Measurements from ENCODE around the gene EID3. TPM values are rescaled to one million over a fixed set of nuclear protein-coding genes. Genes with fewer than 3 reads are reported as not detected.

EID3 gene
- polyA plus RNA-seq, 3 donors: 0.64 to 1.0 (median 0.65) TPM

GRCh38 chr12:104339663-104340062 lies 36.1 kb downstream of the EID3 start:
- no peak overlapping the region for H3K27ac ChIP-seq (ENCODE audit: low read depth in 1 of 2, low read length in 2 of 2)
- Mint-ChIP-seq H3K4me1 (no peaks in the 10 kb centered on the region), H3K4me3 (no peak overlapping the region), H3K27me3 (ENCODE audit: low read depth in 3 of 3) (no peaks in the 10 kb centered on the region), H3K36me3 (peaks cover 70 to 87% of the 10 kb centered on the region in 2 donors), H3K27ac (no peak overlapping the region), H3K9me3 (no peaks in the 10 kb centered on the region)
- no peak overlapping the region for H2AFZ ChIP-seq (ENCODE audit: insufficient read depth, low read depth, low read length, poor library complexity, severe bottlenecking)
- H3K4me1 ChIP-seq (ENCODE audit: control insufficient read depth in 1 of 2, insufficient read depth in 2 of 2, low read length in 2 of 2): no peaks in the 10 kb centered on the region
- no peaks in the 10 kb centered on the region for H3K27me3 ChIP-seq (ENCODE audit: control insufficient read depth in 2 of 2, insufficient read depth in 2 of 2, low read length in 2 of 2)
- WGBS (ENCODE audit: insufficient coverage): no CpG with 5 or more reads among the region's 3 CpGs
- peaks cover 7% of the 10 kb centered on the region for H4K20me1 ChIP-seq (ENCODE audit: insufficient read depth, low read length)
- H3K9ac ChIP-seq (ENCODE audit: insufficient read depth, low read length, poor library complexity, severe bottlenecking): no peak overlapping the region
- DNase-seq: no peak
- no peaks in the 10 kb centered on the region for H3K9me3 ChIP-seq (replicated peaks in 1 of 2; ENCODE audit: control insufficient read depth in 1 of 2, insufficient read depth in 1 of 2, low read length in 2 of 2)
- H3K36me3 ChIP-seq (replicated peaks in 1 of 2; ENCODE audit: control insufficient read depth in 1 of 2, insufficient read depth in 2 of 2, low read length in 2 of 2): peaks cover 87 to 96% of the 10 kb centered on the region in 2 donors
- peaks cover 6% of the 10 kb centered on the region for H3K79me2 ChIP-seq (ENCODE audit: insufficient read depth, low read length)
- intact Hi-C loops (cut with micrococcal nuclease): no loop called here
- TF ChIP-seq, protein P1, sequence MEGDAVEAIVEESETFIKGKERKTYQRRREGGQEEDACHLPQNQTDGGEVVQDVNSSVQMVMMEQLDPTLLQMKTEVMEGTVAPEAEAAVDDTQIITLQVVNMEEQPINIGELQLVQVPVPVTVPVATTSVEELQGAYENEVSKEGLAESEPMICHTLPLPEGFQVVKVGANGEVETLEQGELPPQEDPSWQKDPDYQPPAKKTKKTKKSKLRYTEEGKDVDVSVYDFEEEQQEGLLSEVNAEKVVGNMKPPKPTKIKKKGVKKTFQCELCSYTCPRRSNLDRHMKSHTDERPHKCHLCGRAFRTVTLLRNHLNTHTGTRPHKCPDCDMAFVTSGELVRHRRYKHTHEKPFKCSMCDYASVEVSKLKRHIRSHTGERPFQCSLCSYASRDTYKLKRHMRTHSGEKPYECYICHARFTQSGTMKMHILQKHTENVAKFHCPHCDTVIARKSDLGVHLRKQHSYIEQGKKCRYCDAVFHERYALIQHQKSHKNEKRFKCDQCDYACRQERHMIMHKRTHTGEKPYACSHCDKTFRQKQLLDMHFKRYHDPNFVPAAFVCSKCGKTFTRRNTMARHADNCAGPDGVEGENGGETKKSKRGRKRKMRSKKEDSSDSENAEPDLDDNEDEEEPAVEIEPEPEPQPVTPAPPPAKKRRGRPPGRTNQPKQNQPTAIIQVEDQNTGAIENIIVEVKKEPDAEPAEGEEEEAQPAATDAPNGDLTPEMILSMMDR (IDR thresholded peaks at IDR 0.05): no peak
- no peak overlapping the region for H3K4me2 ChIP-seq (replicated peaks; ENCODE audit: extremely low read depth, low read length, poor library complexity, severe bottlenecking)
- H3K4me3 ChIP-seq (replicated peaks in 1 of 3; ENCODE audit: low read depth in 2 of 3, low read length in 3 of 3): no peak overlapping the region

- intact Hi-C loops (cut with micrococcal nuclease): no loop called here
- peaks cover 87 to 96% of the 10 kb centered on the region in 2 donors for H3K36me3 ChIP-seq (replicated peaks in 1 of 2; ENCODE audit: control insufficient read depth in 1 of 2, insufficient read depth in 2 of 2, low read length in 2 of 2)
- H3K9me3 ChIP-seq (replicated peaks in 1 of 2; ENCODE audit: control insufficient read depth in 1 of 2, insufficient read depth in 1 of 2, low read length in 2 of 2): no peaks in the 10 kb centered on the region
- no peak for DNase-seq
- peaks cover 70 to 86% of the 10 kb centered on the region in 2 donors for H3K36me3 Mint-ChIP-seq
- H3K9ac ChIP-seq (ENCODE audit: insufficient read depth, low read length, poor library complexity, severe bottlenecking): no peak overlapping the region
- H3K4me1 Mint-ChIP-seq: no peaks in the 10 kb centered on the region
- peak overlapping the region in 1 of 7 donors; percentile 35 for H3K27ac Mint-ChIP-seq
- WGBS (ENCODE audit: insufficient coverage): no CpG with 5 or more reads among the region's 1 CpG
- no peaks in the 10 kb centered on the region for H3K9me3 Mint-ChIP-seq
- no peak overlapping the region for H3K4me3 ChIP-seq (replicated peaks in 1 of 3; ENCODE audit: low read depth in 2 of 3, low read length in 3 of 3)
- H2AFZ ChIP-seq (ENCODE audit: insufficient read depth, low read depth, low read length, poor library complexity, severe bottlenecking): no peak overlapping the region
- no peaks in the 10 kb centered on the region for H3K4me1 ChIP-seq (ENCODE audit: control insufficient read depth in 1 of 2, insufficient read depth in 2 of 2, low read length in 2 of 2)
- H3K27me3 ChIP-seq (ENCODE audit: control insufficient read depth in 2 of 2, insufficient read depth in 2 of 2, low read length in 2 of 2): no peaks in the 10 kb centered on the region
- H4K20me1 ChIP-seq (ENCODE audit: insufficient read depth, low read length): peaks cover 12% of the 10 kb centered on the region
- peaks cover 6% of the 10 kb centered on the region for H3K79me2 ChIP-seq (ENCODE audit: insufficient read depth, low read length)
- no peaks in the 10 kb centered on the region for H3K27me3 Mint-ChIP-seq (ENCODE audit: low read depth in 3 of 3)
- no peak overlapping the region for H3K27ac ChIP-seq (ENCODE audit: low read depth in 1 of 2, low read length in 2 of 2)
- H3K4me2 ChIP-seq (replicated peaks; ENCODE audit: extremely low read depth, low read length, poor library complexity, severe bottlenecking): no peak overlapping the region
- H3K4me3 Mint-ChIP-seq: no peak overlapping the region
- TF ChIP-seq, protein P1 (IDR thresholded peaks at IDR 0.05): no peak
Observed at GRCh38 chr12:104340177-104340576, 36.6 kb downstream of the EID3 start.
